ENCODE measurements around the gene XXYLT1.

Gene XXYLT1

DNA sequence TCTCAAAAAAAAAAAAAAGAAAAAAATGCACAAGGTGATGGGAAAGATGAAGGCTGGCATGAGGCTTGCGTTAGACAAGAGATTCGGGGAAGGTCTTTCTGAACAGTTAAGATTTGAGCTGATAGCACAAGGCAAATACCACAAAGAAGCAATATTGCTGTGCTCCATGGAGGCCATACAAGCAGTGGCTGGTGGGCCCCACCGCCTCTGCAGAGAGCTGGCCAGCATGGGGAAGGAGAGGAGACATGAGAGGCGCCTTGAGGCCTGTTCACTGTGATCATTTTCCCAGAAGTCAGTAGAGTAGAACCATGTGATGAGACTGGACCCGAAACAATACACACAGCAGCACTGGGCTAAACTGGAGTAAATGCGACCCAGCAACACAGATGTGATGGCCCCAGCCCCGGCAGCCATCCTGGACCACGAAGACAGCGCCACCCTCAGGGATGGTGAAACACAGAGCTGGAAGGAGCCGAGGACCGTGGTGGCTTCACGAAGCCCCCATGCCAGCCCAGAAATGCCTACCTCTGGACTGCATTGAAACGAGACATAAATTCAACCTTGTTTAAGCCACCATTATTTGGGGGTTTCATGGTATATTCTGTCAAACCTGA lies 5.5 kb downstream of the XXYLT1 start:
- Histone ChIP-seq H3K36me3 (ENCODE audit: insufficient read depth) (no peaks in the 10 kb centered on the region), H3K9ac (no peak overlapping the region), H3K79me2 (ENCODE audit: insufficient read depth, low read depth) (no peaks in the 10 kb centered on the region; the same call in 1 of the 2 replicates), H3K4me3 (IDR thresholded peaks at IDR 0.05; ENCODE audit: insufficient read depth, low read depth, low read length) (no peak overlapping the region), H3K4me1 (ENCODE audit: low read depth, poor library complexity, severe bottlenecking) (peaks cover 14% of the 10 kb centered on the region), H3K27ac (no peak overlapping the region), H3K4me2 (no peak overlapping the region), H4K20me1 (ENCODE audit: insufficient read depth) (no peaks in the 10 kb centered on the region; the same call in 1 of the 2 replicates), H3K27me3 (ENCODE audit: insufficient read depth, low read depth) (no peaks in the 10 kb centered on the region), H2AFZ (ENCODE audit: low read depth) (no peak overlapping the region)
- TF ChIP-seq, protein P1, sequence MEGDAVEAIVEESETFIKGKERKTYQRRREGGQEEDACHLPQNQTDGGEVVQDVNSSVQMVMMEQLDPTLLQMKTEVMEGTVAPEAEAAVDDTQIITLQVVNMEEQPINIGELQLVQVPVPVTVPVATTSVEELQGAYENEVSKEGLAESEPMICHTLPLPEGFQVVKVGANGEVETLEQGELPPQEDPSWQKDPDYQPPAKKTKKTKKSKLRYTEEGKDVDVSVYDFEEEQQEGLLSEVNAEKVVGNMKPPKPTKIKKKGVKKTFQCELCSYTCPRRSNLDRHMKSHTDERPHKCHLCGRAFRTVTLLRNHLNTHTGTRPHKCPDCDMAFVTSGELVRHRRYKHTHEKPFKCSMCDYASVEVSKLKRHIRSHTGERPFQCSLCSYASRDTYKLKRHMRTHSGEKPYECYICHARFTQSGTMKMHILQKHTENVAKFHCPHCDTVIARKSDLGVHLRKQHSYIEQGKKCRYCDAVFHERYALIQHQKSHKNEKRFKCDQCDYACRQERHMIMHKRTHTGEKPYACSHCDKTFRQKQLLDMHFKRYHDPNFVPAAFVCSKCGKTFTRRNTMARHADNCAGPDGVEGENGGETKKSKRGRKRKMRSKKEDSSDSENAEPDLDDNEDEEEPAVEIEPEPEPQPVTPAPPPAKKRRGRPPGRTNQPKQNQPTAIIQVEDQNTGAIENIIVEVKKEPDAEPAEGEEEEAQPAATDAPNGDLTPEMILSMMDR (conservative IDR thresholded peaks at IDR 0.05; ENCODE audit: low read depth, low read length), result no peak

DNA sequence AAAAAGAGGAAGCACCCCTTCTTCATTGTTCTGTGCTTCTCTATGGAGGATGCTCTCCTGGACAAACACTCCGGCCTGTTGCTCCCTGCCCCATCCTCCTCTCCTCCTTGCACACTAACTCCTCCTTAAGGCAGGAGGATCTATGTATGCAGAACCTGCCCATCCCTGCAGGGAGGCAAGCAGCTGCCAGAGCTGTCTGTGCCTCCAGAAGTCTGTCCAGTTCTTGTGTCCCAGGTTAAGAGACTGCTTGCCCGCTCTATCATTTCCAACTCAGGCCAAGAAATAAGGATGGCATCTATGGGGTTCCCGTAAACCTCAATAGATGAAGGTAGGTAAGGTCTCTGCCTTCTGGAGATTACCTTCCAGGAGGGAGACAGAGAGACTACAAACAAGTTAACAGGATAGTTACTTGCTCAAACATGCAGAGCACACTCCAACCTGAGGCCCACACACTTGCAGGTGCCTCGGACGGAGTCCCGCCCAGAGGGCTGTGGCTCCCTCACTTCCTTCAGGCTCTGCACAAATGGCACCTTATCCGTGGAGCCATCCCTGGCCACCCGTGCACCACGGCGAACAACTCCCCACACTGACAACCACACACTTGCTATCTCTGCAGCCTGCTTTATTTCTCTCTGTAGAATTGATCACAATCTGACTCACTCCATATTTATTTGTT lies 6.9 kb downstream of the XXYLT1 start:
- H2AFZ ChIP-seq (ENCODE audit: low read depth), result no peak overlapping the region
- peaks cover 14% of the 10 kb centered on the region for H3K4me1 ChIP-seq (ENCODE audit: low read depth, poor library complexity, severe bottlenecking)
- no peaks in the 10 kb centered on the region; the same call in 1 of the 2 replicates for H3K79me2 ChIP-seq (ENCODE audit: insufficient read depth, low read depth)
- H3K9ac ChIP-seq, result no peak overlapping the region
- H3K27me3 ChIP-seq (ENCODE audit: insufficient read depth, low read depth), result no peaks in the 10 kb centered on the region
- TF ChIP-seq, protein P1 (conservative IDR thresholded peaks at IDR 0.05; ENCODE audit: low read depth, low read length), result no peak
- H3K27ac ChIP-seq, result no peak overlapping the region
- H3K36me3 ChIP-seq (ENCODE audit: insufficient read depth), result no peaks in the 10 kb centered on the region
- H3K4me2 ChIP-seq, result no peak overlapping the region
- H4K20me1 ChIP-seq (ENCODE audit: insufficient read depth), result no peaks in the 10 kb centered on the region; the same call in 1 of the 2 replicates
- H3K4me3 ChIP-seq (IDR thresholded peaks at IDR 0.05; ENCODE audit: insufficient read depth, low read depth, low read length), result no peak overlapping the region

DNA sequence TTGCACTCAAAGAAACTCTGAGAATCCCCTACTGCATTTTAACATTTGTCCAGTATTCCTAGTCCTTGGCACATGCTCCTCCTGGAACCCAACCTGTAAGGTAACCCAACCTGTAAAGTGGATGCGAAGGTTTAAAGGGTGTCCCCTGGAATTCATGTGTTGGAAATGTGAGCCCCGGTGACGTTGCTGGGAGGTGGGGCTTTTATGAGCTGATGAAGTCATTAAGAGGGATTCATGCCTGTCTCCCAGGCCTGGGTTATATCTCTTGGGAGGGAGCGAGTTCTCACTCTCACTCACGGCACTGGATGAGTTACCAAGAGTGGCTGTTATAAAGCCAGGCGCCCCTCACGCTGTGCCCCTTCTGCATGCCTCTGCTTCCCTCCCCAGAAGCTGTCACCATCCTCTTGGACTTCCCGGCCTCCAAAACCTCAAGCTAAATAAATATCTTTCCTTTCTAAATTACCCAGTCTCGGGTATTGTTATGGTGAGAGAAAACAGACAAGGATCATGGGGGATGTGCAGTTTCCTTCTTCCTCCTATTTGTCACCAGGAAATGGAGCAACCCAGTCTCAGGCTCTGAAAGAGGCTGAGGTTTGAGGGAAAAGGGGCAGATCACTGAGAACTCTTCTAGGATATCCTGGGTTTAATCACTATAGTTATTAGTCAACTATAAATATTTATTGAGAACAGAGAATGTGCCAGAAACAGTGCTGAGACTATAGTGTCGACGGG lies 7.6 kb downstream of the XXYLT1 start:
- Histone ChIP-seq H3K4me1 (ENCODE audit: low read depth, poor library complexity, severe bottlenecking) (peaks cover 16% of the 10 kb centered on the region), H2AFZ (ENCODE audit: low read depth) (no peak overlapping the region), H3K4me3 (IDR thresholded peaks at IDR 0.05; ENCODE audit: insufficient read depth, low read depth, low read length) (no peak overlapping the region), H3K79me2 (ENCODE audit: insufficient read depth, low read depth) (no peaks in the 10 kb centered on the region; the same call in 1 of the 2 replicates), H3K9ac (no peak overlapping the region), H3K36me3 (ENCODE audit: insufficient read depth) (no peaks in the 10 kb centered on the region), H3K27me3 (ENCODE audit: insufficient read depth, low read depth) (no peaks in the 10 kb centered on the region), H3K4me2 (no peak overlapping the region), H4K20me1 (ENCODE audit: insufficient read depth) (no peaks in the 10 kb centered on the region; the same call in 1 of the 2 replicates), H3K27ac (no peak overlapping the region)
- TF ChIP-seq, protein P1 (conservative IDR thresholded peaks at IDR 0.05; ENCODE audit: low read depth, low read length), result no peak

DNA sequence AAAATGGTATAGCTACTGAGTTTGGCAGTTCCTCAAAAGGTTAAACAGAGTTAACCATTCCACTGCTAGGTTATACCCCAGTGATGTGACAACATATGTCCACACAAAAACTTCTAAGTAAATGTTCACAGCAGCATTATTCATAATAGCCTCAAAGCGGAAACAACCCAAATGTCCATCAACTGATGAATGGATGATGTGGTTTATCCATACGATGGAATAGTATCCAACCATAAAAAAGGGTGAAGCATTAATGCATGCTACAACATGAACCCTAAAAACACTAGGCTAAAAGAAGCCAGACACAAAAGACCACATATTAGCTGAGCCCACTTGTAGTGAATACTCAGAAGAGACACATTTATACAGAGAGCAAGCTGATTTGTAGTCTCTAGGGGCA lies 9.0 kb downstream of the XXYLT1 start:
- H3K4me3 ChIP-seq (IDR thresholded peaks at IDR 0.05; ENCODE audit: insufficient read depth, low read depth, low read length), result no peak overlapping the region
- H3K36me3 ChIP-seq (ENCODE audit: insufficient read depth), result no peaks in the 10 kb centered on the region
- H3K27ac ChIP-seq, result no peak overlapping the region
- H3K79me2 ChIP-seq (ENCODE audit: insufficient read depth, low read depth), result no peaks in the 10 kb centered on the region; the same call in 1 of the 2 replicates
- no peaks in the 10 kb centered on the region for H3K27me3 ChIP-seq (ENCODE audit: insufficient read depth, low read depth)
- no peaks in the 10 kb centered on the region; the same call in 1 of the 2 replicates for H4K20me1 ChIP-seq (ENCODE audit: insufficient read depth)
- no peak overlapping the region for H3K9ac ChIP-seq
- H3K4me2 ChIP-seq, result no peak overlapping the region
- H3K4me1 ChIP-seq (ENCODE audit: low read depth, poor library complexity, severe bottlenecking), result peaks cover 16% of the 10 kb centered on the region
- TF ChIP-seq, protein P1 (conservative IDR thresholded peaks at IDR 0.05; ENCODE audit: low read depth, low read length), result no peak
- H2AFZ ChIP-seq (ENCODE audit: low read depth), result no peak overlapping the region
